ENCODE measurements around the gene CLDN9.

- no peak for TF ChIP-seq POLR2AphosphoS5 (IDR thresholded peaks at IDR 0.05; ENCODE audit: borderline replicate concordance, low read depth, low read length)
- TF ChIP-seq EZH2 (IDR thresholded peaks at IDR 0.05) = no peak
- TF ChIP-seq FOXP2 (optimal IDR thresholded peaks at IDR 0.05; ENCODE audit: control extremely low read depth, extremely low read length, insufficient read depth) = no peak
Measured at GRCh38 chr16:3046641-3047386, 34.1 kb downstream of the CLDN9 start.
